HG02610 (cell line): ENCODE measurements around the gene KAT6B.

Experiments
- ATAC-seq: cut with Tn5 transposase; IDR thresholded peaks from one replicate; pipeline ENCODE4 v1.9.1; 2021; ENCODE audit warnings: mild to moderate bottlenecking, moderate library complexity; ENCODE audit not compliant: unreplicated experiment

The KAT6B gene

DNA sequence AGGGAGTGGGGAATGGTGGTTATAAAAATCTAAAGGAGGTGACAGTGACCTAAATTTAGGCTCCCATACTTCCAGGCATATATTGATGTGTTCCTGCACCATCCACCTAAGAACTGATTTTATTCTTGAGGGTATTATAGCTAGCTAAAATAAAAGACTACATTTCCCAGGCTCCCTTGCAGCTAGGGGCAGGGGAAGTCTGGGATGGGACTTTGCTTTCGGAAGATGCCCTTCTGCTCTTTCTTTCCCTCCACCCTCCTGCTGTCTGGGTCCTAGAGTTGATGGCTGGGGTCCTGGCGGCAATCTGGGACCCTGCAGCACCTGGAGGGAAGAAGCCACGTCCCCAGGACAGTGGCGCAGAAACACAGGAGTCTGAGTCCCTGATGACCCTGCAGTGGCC, 231.3 kb downstream of the KAT6B start:
- no peak for ATAC-seq

DNA sequence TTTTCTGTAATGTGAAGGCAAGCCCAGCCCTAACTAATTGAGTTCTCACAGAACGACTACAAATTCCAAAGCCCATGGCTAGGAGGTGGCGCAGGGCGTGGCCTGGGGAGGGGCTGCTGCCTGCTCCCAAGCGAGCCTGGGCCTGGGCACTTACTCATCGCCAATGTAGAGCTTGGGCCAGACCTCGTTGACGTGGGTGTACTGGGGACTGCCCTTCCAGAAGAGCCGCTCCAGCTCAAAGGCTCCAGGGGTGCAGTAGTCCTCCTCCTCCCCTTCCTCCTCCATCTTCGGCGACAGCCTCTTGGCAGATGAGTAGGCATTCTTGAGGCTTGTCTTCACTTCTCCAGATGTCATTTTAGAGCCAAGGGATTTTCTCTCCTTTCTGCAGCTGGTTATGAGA, 231.8 kb downstream of the KAT6B start:
- ATAC-seq: no peak

DNA sequence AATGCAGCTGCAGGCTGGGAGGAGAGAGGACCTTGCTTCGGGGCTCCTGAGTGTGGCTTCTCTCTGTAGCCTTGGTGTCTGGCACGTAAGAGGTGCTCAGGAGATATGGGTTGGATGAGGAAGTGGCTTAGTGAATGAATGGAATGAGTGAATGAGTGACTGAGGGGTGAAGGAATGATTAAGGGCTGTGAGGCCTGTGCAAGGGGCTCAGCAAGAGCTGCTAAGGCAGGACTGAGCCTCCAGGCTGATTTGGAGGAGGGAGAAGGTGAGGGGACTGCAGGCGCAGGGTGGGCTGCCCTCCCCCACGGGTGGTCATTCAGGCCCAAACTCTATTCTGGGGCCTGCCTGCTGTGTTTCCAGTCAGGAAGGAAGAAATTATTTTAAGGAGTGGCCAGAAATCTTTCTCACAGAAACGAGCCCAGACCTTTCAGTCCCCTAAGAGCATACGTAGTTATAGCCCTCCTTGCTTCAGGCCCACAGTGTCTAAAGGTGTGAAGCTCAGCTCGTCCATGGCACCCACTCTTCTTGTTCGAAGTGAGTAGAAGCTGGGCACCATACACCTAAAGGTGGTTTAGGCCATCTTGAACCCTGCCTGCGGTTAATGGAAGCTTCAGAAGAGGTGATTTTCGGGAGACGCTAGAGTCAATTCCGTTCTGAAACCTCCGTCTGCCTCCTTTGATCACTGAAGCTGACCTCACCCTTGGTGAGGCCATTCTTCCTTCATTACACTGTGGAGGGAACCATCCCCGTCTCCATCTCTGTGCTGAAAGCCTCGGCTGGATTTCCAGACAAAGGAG, 235.5 kb downstream of the KAT6B start:
- ATAC-seq: no peak

DNA sequence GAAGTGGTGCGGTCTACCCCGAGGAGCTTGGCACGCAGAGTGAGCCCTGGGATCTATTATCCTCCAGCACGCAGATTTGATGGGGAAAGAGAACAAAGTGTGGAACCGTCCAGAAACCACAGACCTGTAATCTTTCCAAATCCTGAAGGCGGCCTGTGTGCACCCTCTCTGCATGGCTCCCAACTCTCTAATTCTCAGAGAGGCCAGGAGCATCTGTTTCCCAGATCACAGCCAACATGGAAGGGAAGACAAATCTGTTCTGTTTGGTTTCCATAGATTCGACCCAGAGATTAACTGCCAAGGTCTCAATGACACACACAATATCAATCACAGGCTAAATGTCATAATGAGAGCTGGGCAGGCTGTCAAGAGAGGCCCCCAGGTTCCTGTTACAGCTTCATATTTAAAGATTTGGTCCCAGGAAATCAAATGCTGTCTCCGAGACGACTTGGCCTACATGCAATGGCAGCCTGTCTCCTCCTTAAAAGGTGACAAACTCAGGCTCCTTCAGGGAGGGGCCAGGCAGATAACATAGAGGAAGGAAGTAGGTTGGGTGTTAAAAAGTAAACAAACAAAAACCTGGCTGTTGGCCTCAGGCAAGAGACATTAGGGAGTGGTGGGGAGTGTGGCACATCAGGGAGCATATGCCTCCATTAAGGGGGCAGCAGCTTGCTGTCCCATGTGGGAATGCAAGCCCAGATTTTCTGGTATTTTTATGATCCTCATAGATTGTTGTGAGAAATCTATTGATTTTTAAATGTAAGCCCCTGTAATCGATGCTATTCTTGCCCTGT, 236.3 kb downstream of the KAT6B start:
- no peak for ATAC-seq

DNA sequence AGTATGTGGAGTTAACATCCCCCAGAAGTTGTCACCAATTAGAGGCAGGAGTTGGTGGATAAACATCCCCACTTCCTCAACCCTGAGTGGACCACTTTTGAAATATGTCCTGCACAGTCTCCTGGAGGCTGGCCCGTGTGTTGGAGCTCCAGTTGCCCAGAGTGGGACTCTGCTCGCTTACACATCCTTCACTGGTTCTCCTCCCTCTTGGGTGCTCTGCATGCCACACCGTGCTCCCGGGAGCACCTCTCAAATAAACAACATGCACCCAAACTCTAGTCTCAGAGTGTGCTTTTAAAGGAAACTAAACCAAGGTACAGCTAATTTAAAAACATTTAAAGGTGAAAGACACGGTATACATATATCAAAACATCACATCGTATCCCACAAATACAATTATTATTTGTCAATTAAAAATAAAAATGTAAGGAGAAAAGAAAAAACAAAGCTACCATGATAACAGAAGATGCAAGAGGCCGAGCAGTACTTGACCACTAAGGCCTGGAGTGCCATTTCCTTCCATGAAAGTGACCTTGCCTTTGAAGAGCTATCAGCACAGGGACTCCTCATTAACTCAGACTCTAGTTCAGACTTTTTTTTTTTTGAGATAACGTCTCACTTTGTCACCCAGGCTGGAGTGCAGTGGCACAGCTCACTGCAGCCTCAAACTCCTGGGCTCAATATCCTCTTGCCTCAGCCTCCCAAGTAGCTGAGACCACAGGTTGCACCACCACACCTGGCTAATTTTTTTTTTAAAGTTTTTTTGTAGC, 237.2 kb downstream of the KAT6B start:
- ATAC-seq: no peak

DNA sequence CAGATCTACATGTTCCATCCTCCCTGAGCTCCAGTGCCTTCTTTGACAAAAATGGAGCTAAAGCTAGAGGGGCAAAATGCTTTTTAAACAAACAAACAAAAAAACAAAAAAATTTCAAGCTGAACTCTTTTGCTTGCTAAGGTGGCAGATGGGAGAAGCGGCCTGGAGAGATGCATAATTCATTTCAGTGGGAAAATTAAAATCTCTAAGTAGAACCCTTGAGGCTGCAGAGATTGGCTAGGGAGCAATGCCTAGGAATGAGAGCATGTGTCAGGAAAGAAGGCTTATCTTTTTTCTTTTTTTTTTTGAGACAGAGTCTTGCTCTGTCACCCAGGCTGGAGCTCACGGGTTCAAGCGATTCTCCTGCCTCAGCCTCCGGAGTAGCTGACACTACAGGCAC, 238.7 kb downstream of the KAT6B start:
- no peak for ATAC-seq

DNA sequence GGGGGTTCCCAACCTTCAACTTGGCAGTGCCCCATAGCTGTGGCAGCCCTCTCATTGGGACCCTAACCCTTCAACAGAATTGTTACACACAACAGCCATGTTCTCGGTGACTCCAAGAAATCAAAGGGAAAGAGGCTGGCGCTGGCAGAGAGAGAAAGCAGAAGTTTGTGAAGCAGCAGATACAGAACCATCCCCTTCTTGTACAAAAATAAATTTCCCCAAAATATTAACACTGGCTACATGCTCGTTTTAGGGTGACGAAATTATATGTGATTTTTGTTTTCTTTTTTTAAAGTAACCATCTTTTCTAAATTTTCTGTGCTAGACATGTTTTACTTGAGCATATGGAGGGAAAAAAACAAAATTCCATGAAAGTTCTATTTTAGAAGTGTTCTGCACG, 239.9 kb downstream of the KAT6B start:
- no peak for ATAC-seq

DNA sequence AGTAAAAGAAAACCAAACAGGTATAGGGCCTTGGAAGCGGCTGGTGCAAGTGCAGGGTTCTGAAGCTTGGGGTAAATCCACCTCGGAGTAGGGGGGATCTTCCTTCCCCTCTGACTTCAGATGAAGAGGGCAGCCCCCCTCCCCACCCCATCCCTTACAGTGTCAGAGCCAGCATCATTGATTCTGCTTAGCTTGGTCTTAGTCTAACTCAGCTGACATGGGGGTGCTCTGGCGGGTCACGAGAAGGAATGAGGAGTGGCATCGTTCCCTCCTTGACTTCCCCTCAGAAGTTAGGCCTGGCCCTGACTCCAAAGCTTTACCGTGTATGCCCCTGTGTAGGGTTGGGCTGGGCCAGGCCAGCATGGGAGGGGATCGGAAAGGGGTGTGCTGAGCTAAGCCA, 240.9 kb downstream of the KAT6B start:
- no peak for ATAC-seq

DNA sequence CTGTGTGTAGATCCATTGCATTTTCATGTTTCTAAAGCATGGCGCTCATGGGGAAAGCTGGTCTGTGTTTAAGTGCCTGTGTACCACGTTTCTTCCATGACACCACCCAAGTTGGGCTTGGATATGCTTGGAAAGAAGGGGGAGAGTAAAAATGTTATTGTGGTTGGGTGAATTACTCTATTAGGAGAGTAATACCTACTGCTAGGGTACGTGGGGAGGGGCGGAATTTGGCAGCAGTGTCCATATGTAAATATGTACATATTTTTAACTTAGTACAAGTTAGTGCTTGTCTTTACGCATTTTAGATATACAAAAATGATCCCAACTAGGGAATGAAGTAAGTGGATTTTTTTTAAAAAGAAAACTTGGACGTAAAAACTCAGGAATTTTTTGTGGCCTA, 242.1 kb downstream of the KAT6B start:
- ATAC-seq: no peak

DNA sequence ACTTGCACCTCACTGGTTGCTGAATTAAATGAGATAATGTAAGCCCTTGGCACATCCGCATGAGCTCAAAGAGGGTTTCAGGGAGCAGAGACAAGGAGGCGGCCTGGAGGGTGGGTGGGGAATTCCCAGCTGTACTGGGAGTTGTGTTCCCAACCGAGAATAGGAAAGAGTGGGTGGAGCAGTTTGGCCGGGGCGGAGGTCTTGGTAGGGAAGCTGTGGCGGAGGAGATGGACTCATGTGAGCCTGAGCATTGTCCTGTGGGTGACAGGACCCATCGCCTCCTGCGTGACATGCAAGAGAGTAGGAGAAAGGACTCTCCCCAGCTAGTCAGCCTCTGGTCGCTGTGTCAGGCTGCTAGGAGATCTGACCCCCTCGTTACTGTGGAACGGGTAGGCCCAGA, 244.1 kb downstream of the KAT6B start:
- no peak for ATAC-seq

DNA sequence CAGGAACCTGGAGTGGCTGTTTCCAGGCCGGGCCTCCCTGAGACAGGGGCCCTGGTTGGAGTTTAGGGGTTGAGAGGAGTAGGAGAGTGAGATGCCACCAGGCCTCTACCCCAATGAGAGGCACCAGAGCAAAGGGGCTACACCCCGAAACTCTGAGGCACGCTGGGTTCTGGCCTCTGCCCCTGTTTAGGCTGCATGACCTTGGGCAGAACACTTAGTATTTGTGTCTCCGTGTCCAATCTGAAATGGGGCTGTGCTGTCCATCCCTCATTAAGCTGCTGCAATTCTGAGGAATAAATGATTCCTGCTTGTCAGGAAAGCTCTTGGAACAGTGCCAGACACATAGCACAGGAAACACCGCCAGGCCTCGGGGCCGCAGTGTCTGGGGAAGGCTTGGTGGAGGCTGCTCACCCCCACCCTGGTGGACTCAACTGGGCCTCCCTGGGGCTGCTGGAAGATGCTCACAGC, 244.6 kb downstream of the KAT6B start:
- no peak for ATAC-seq

DNA sequence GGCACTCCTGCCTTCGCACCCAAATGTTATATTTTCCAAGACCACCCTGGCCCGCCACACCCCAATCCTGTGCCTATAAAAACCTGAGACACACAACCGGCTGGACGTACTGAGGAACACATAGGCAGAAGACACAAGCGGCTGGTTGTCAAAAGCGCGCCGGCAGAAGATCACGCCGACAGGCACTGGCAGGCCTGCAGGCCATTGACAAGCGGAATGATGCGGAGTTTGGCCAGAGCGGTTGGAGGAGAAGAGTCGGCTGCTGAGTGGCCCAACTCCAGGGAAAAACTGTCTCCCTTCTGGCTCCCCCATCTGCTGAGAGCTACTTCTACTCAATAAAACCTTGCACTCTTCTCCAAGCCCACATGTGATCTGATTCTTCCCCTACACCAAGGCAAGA, 245.4 kb downstream of the KAT6B start:
- no peak for ATAC-seq

DNA sequence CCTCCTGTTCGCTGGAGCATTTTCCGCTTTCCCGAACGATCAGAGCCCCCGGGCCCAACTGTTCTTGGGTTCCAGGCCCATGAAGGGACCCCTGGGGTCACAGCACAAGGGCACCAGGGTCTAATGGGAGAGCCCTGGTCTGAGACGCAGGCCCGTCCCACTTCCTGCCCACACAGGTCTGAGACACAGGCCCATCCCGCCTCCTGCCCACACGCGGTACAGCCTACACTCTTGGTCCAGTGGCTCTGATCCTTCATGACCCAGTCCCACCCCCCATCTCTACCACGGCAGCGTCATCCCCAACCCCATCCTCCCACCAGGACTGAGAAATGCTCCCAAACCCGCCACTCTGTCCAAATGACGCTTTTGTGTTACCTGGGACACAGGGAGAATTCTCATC, 246.3 kb downstream of the KAT6B start:
- no peak for ATAC-seq

DNA sequence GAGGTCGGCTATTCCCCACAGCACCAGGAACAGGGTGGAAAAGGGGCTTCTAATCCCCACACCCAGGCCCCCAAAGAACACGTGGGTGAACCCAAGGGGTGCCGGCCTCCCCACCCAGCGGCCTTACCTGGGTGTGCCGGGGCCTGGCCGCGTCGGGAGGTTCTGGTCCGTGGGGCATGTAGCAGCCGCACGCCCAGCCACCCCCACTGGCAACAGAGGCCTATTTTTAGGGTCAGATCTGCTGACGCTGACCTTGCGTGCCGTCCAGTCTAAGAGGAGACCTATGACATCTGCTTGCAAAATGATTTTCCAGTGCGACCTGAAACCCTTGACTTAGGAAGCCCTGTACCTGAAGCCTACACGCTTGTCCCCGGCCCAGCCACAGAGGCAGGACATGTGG, 247.0 kb downstream of the KAT6B start:
- no peak for ATAC-seq

DNA sequence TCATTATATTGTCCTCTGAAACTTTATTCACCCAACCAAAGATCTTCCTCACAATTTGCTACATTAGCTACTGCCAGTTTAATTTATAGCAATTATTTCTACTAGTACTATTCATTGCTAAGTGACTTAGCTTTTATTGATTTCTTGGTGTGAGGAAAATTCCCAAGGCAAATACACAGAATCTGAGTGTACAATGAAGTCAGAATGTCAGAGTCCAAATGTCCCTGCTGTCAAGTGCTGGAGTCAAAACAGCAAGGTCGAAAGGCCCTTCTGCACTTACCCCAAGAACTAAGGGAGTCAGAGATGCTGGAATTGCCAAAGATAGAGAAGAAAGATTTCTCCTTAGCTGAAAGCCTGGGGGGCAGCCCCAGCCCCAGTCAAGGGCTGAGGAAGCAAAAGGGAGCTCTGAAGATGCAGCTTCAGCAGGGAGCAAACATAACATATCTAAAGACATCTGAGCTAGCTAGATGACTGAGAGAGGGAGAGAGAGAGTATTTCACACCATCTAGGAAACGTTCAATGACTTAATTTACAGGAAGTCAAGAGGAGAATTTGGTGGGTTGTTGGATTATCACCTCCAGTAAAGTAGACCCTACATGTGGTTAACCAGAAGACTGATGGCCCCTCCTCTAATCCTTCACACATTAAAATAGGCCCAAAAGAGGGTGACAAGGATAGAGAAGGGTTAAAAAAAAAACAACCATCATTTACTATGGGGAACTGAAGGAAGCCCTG, 248.5 kb downstream of the KAT6B start:
- no peak for ATAC-seq

DNA sequence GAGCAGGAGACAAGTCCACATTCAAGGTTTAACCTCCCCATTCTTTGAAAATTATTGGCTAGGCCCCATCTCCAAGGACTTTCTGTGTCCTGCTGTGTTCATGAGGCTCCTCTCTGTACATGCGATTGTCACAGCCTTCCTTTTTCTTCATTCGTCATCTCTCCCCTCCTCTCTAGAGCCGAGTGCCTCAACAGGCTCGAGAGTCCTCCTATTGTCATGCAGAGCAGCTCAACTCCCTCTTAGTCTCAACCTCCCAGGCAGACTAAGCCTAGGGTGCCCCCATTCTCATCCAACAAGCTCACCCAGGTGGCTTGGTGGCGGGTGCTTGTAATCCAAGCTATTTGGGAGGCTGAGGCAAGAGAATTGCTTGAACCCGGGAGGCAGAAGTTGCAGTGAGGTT, 249.9 kb downstream of the KAT6B start:
- ATAC-seq: no peak

DNA sequence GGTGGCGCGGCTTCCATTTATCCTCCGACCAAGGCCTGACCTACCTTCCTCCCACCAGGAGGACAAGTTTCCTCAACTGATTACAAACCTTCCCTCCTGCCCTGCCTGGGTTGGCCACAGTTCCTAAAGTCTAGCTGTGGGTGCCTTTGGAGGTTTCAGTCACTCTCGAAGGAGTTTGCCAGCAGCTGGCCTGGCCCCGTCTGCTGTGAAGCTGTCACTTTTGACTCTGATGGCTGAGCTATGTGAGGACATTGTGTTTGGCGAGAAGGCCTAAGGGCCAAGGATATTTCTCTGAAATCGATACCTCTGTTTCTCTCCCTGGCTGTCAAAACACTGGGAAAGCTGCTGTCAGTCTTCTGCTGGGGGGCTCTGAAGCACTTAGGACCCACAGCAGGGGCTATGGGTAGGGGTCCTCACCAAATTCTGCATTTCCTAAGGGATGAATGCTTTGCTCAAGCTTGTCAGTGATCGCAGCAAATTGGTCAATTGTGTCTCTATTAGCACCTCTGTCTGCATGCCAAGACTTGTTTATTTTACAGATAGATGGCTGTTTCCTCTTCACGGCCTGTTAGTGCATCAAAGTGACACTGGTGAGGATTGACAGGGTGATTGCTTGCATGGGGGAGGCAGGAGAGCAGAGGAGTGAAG, 253.2 kb downstream of the KAT6B start:
- no peak for ATAC-seq

DNA sequence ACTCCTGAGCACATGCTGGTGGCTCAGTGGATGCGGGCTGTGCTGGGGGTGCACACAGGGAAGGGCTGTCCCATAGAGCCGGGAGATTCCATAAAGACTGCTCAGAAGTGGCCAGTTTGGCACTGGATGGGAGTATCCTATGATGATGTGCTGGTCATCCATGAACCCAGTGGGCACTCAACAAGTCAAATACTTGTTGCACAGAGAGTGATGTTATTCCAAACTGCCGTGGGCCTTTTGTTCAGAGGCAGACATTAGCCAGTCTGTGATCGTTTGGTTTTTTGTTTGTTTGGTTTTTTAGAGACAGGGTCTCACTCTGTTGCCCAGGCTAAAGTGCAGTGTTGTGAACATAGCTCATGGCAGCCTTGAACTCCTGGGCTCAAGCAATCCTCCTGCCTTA, 254.2 kb downstream of the KAT6B start:
- ATAC-seq: no peak

DNA sequence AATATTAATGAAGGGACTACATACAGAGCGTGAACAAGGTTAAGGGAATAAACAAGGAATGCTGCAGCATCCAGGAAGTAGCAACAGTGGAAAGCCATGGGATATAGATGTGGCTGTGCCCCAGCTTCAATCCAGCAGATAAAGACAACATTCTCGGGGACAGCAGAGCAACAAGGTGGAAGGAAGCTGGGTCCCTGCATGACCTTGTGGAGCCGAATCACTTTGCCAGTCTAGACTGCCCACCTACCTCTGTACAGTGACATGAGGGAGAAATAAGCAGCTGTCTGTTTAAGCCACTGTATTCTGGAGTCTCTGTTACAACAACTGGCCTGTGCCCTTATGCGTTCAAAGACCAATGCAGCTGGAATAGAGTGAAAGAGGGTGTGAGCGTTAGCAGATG, 255.0 kb downstream of the KAT6B start:
- no peak for ATAC-seq
